COLO668 (cell line): ENCODE data around the gene LRP1.

Experiments used
- DNase-seq: peaks from one replicate; lab custom pipeline; 2025; ENCODE audit not compliant: unreplicated experiment; lab: John Stamatoyannopoulos, UW

LRP1 gene

DNA sequence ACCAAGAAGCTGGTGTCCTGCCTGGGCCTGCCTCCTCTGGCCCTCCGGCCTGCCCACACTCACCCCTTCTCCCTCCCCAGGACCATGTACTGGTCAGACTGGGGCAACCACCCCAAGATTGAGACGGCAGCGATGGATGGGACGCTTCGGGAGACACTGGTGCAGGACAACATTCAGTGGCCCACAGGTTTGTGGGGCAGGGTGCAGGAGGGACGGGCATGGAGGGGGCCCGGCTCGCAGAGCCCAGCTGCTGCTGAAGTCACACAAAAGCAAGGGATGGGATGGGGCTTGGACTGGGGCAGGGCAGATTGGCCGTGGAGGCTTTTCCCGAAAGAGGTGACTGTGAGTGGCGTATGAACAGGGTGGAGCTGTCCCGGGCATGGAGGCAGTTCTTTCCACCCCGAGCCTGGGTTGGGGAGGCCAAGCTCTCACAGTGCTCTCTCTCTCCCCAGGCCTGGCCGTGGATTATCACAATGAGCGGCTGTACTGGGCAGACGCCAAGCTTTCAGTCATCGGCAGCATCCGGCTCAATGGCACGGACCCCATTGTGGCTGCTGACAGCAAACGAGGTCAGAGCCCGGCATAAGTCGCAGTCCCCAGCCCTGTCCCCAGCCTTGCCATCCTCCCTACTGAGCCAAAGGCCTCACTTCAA is 80.5 kb downstream of the LRP1 start:
- no peak for DNase-seq

DNA sequence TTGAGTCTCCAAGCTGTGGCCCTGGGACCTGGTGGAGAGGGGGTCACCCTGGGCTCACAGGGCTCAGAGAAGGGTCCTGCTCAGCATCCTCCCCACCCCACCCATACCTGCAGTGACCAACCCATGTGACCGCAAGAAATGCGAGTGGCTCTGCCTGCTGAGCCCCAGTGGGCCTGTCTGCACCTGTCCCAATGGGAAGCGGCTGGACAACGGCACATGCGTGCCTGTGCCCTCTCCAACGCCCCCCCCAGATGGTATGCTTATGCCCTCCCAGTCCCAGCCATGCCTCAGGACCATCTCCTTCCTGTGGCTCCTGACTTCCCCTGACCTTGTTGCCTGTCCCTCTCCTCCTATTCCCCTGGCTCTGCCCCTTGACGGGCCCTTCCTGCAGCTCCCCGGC is 81.6 kb downstream of the LRP1 start:
- DNase-seq = no peak

DNA sequence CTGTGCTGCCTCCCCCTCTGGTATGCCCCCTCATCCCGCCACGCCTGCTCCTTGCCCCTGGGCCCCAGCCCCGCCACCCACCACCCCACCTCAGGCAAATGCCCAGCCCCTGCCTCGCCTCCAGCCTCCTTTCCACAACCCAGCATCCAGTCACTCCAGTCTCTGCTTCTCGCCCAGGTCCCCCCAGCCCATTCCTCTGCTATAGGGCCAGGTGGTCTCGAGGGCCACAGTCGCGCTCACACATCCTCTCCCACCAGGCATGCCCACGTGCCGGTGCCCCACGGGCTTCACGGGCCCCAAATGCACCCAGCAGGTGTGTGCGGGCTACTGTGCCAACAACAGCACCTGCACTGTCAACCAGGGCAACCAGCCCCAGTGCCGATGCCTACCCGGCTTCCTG is 82.2 kb downstream of the LRP1 start:
- no peak for DNase-seq

- no peak for DNase-seq
Measured at GRCh38 chr12:57210926-57211692, 82.8 kb downstream of the LRP1 start.

DNA sequence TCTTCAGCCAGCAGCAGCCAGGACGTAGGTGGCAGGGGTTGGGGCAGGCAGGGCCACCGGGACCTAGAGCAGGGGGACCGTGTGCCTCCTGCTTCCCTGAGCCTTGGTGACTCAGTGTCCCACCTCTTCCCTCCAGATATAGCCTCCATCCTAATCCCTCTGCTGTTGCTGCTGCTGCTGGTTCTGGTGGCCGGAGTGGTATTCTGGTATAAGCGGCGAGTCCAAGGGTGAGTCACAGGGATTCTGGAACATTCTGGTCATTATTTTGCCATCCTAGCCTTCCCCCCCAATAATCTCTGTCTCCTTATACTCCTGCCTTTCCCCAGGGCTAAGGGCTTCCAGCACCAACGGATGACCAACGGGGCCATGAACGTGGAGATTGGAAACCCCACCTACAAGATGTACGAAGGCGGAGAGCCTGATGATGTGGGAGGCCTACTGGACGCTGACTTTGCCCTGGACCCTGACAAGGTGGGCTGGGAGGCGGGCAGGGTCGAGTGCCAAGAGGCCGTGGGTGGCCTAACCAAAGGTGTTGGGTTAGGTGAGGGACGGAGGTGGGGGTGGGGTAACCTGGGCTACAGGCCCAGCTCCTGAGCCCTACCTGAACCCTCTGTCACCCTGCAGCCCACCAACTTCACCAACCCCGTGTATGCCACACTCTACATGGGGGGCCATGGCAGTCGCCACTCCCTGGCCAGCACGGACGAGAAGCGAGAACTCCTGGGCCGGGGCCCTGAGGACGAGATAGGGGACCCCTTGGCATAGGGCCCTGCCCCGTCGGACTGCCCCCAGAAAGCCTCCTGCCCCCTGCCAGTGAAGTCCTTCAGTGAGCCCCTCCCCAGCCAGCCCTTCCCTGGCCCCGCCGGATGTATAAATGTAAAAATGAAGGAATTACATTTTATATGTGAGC is 83.8 kb downstream of the LRP1 start:
- no peak for DNase-seq

GRCh38 chr12:57212701-57213057 is 84.4 kb downstream of the LRP1 start:
- no peak for DNase-seq

DNA sequence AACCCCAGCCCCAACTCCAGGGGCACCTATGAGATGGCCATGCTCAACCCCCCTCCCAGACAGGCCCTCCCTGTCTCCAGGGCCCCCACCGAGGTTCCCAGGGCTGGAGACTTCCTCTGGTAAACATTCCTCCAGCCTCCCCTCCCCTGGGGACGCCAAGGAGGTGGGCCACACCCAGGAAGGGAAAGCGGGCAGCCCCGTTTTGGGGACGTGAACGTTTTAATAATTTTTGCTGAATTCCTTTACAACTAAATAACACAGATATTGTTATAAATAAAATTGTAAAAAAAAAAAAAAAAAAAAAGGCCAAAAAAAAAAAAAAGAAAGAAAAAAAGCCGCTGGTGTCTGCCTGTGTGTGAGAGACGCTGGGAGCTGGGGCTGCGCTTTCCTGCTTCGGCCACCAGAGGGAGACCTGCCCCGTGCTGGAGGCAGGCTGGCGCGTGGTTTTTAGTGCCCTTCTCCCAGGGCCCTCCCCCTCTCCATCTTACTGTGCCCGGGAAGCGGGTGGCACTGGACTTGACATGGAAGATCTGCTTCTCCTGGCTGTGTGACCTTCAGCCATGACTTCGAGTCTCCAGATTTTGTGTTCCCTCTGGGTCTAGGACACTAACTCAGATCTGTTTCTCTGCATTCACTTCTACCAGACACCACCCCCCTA is 84.9 kb downstream of the LRP1 start:
- DNase-seq = peak; percentile 74

GRCh38 chr12:57213763-57214397 is 85.6 kb downstream of the LRP1 start:
- no peak for DNase-seq

- peak; percentile 59 for DNase-seq
Measured at GRCh38 chr12:57214398-57214781, 86.1 kb downstream of the LRP1 start.

- DNase-seq = no peak
Measured at GRCh38 chr12:57215065-57215464, 86.8 kb downstream of the LRP1 start.

DNA sequence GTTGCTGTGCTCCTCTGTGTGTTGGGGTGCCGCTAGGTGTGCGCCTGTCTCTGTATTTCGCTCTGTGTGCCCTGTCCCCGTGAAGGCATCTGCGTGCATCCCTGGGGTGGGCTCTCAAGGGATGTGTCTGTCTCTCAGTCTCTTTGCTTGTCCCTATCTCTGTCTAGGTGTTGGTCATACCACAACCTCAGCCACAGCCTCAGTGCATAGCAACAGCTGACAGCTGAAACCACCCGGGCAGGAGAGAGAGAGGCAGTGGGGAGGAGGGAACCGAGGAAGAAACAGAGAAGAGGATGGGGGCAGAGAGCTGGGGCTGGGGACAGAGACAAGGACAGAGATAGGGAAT is 87.4 kb downstream of the LRP1 start:
- DNase-seq = peak; percentile 44

GRCh38 chr12:57216014-57216911 is 88.0 kb downstream of the LRP1 start, which contains the start of gene NXPH4:
Gene NXPH4, plus strand, starts transcription at chr12:57216794. Its CDS starts 176 bp downstream, at chr12:57216970.
- peak; percentile 39 for DNase-seq

GRCh38 chr12:57216921-57217879 is 88.9 kb downstream of the LRP1 start:
- no peak for DNase-seq

GRCh38 chr12:57218030-57218853 is 90.0 kb downstream of the LRP1 start:
- DNase-seq = no peak

DNA sequence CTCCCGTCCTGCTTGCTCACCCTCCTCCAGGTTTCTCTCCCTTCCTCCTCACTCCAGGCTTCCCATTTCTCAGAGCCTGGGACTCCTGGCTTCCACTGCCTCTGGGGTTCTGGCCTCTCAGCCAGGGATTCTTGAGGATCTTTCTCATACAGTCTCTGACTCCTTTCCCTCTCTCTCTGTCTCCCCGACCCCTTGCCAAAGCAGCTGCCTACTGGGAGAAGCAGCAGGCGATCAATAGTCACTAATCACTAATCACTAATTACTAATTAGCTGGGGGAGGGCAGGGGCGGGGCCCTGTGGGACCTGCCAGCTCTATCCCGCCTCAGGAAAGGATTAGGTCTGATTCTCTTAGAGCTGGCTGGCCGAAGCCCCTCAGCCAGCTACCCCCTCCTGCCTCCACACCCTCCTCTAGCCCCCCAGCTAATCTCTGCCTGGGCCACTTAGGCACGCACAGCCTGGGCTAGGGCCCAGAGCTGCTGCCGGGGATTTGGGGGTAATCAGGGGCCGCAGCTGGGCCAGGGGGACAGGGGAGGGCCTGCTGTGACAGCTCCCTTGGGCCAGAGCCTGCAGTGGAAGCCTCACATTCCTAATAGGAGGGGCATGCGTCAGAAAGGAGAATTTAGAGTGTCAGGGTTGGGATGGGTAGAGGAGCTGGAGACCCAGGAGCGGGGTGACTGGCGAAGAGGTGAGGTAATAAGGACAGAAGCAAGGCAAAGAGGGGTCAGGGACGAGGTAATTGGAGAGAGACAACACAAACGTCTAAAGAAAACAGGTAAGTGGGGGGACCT is 91.1 kb downstream of the LRP1 start:
- DNase-seq = no peak

DNA sequence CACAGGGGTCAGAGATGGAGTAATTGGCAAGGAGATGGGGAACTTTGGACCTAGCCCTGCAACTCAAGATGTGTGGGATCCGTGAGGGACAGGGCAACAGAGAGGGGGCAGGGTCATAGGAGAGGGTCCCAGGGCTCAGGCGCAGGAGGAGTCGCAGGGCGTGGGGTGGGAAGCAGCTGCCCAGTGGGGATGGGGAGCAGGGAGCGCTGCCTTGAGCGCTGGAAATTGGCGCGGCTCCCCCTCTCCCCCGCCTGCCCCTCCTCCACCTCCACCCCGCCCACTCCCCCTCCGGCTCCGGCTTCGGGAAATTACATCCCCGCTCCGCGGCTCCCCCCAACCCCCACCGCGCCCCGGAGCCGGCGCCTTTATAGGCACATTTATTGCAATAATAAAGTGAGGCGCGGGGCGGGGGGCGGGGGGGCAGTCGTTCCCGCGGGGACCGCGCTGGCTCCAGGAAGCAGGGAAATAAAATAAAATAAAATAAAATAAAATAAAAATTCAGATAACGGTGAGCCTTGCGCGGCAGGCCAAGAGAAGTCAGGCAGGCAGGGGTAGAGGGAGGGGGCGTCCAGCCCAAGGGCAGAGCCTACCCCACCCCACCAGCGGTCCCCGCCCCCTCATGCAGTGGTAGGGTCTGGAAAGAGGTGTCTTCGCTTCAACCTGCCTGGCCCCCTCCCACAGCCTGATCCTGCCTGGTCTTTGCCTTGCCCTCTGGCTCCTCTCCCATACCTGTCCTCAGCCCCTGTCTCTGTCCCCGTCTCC is 91.9 kb downstream of the LRP1 start:
- no peak for DNase-seq
